Motor neuron (in vitro differentiated cells): ENCODE data around the gene OAT. TPM values are rescaled to one million over a fixed set of nuclear protein-coding genes. Genes with fewer than 3 reads are reported as not detected.
"Not testable (repeated sequence)": the region's sequence is repeated elsewhere in the genome, so short reads cannot be mapped to it uniquely, and the experiment has no call there.

Source experiments
- ATAC-seq, 8 experiments: fragments of 200-7000 bp; cut with Tn5 transposase; replicated peaks in 6 of 8; 2 replicates each; pipeline ENCODE4 v1.8.0; 2021; ENCODE audit warnings: mild to moderate bottlenecking in 8 of 8, moderate library complexity in 8 of 8
- H3K27ac ChIP-seq, 2 donors: fragments of 250-450 bp; sonication (Bioruptor Pico); 2 replicates each; pipeline ENCODE4 v1.9.0; 2021; ENCODE audit warnings: antibody characterized with exemption in 2 of 2, mild to moderate bottlenecking in 2 of 2, moderate library complexity in 1 of 2
- H3K4me1 ChIP-seq, 2 donors: fragments of 250-450 bp; sonication (Bioruptor Pico); replicated peaks in 1 of 2; 2 replicates each; pipeline ENCODE4 v1.6.1; 2021; ENCODE audit warnings: antibody characterized with exemption in 2 of 2, mild to moderate bottlenecking in 2 of 2, moderate library complexity in 1 of 2
- H3K4me3 ChIP-seq, 5 donors: fragments of 250-450 bp; sonication (Bioruptor Pico); 2 replicates each; pipeline ENCODE4 v1.9.0; 2021; ENCODE audit warnings: antibody characterized with exemption in 5 of 5, mild to moderate bottlenecking in 5 of 5, moderate library complexity in 4 of 5
- WGBS, 10 experiments: fragments of 450-650 bp; shearing (Covaris generic); methylation state at CpG; one replicate each; pipeline ENCODE4 v1.0.0; 2022; 5-methylcytosine and 5-hydroxymethylcytosine counted together
- in situ Hi-C, 9 experiments: fragments of 400-800 bp; cut with MboI; loops; one replicate each; pipeline ENCODE4 v1.15.0; 2021; ENCODE audit warnings: low sequenced_read_pairs in 9 of 9, low pct_unique_long_range_greater_than_20kb in 2 of 9; ENCODE audit not compliant: unreplicated experiment in 9 of 9
- total RNA-seq, 8 experiments: library from RNA; unstranded; fragments of 300-600 nt; gene quantifications; 2 replicates each; pipeline versions ENCODE4 v1.2.3 to v1.2.4, GENCODE V29; 2022

The OAT gene
- total RNA-seq, 8 experiments from 2014 or later, result 52.9 to 112 (median 64.7) TPM

DNA sequence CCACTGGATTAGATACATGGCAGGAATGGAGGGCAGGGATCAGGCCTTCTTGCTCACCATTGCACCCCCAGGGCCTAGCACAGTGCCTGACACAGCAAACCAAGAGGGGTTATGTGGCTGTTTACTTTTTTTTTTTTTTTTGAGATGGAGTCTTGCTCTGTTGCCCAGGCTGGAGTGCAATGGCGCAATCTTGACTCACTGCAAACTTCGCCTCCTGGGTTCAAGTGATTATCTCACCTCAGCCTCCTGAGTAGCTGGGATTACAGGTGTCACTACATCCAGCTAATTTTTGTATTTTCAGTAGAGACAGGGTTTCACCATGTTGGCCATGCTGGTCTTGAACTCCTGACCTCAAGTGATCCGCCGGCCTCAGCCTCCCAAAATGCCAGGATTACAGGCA lies 17.0 kb upstream of the OAT start:
- H3K4me1 ChIP-seq, ATAC-seq, H3K4me3 ChIP-seq, H3K27ac ChIP-seq, in situ Hi-C loops: not testable (repeated sequence)
- 88 to 100% (median 94%) methylated on average over 2 to 4 of the region's 4 CpGs; no CpG with 5 or more reads in 3 of the 10 experiments for WGBS, 10 experiments

GRCh38 chr10:124433461-124433860 lies 14.7 kb upstream of the OAT start:
- Histone ChIP-seq H3K4me1 (no peaks in the 10 kb centered on the region), H3K27ac (no peak overlapping the region), H3K4me3 (no peak overlapping the region)
- ATAC-seq, result no peak
- 0 to 89% (median 67%) methylated on average over 1 to 2 of the region's 3 CpGs for WGBS, 10 experiments
- in situ Hi-C loops, result no loop called here

GRCh38 chr10:124430077-124430476 lies 11.4 kb upstream of the OAT start:
- WGBS, 10 experiments, result 33 to 100% (median 81%) methylated on average over 1 to 4 of the region's 4 CpGs; no CpG with 5 or more reads in 2 of the 10 experiments
- no peaks in the 10 kb centered on the region for H3K4me1 ChIP-seq
- H3K4me3 ChIP-seq, result no peak overlapping the region
- in situ Hi-C loops, result no loop called here
- H3K27ac ChIP-seq, result no peak overlapping the region
- ATAC-seq, result no peak

- H3K4me1 ChIP-seq, result no peaks in the 10 kb centered on the region
- in situ Hi-C loops, result no loop called here
- no peak for ATAC-seq
- H3K27ac ChIP-seq, result no peak overlapping the region
- WGBS, 10 experiments, result 0 to 100% (median 53%) methylated on average over 1 to 5 of the region's 5 CpGs; no CpG with 5 or more reads in 2 of the 10 experiments
- H3K4me3 ChIP-seq, result no peak overlapping the region
Measured at GRCh38 chr10:124429576-124429975, 10.9 kb upstream of the OAT start.

DNA sequence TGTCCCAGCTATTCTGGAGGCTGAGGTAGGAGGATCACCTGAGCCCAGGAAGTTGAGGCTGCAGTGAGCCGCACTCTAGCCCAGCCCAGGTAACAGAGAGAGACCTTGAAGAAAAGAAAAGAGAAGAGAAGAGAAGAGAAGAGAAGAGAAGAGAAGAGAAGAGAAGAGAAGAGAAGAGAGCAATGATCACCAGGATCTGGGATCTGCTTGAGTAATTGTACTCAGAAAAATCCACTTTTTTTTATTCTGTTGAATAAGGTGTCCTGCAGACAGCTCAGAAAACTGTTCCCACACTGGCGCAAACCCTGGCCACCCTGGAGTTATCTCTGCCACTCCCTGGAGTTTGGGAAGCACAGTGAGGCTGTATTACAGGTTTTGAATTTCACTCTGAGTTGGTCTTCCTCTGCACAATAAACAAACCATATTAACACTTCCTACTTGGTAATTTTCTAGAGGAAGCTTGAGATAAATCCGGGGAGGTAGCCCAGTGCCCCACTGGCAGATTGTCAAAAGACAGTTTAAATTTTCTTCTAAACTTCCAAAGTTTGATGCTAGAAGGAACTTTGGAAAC lies 9.6 kb upstream of the OAT start:
- no peaks in the 10 kb centered on the region for H3K4me1 ChIP-seq
- no peak overlapping the region for H3K4me3 ChIP-seq
- no peak for ATAC-seq
- in situ Hi-C loops, result no loop called here
- no peak overlapping the region for H3K27ac ChIP-seq
- 0 to 87% (median 63%) methylated on average over 1 to 3 of the region's 3 CpGs; no CpG with 5 or more reads in 1 of the 10 experiments for WGBS, 10 experiments

- WGBS, 10 experiments, result 38 to 100% (median 83%) methylated on average over 2 to 4 of the region's 4 CpGs
- H3K4me1 ChIP-seq, result no peaks in the 10 kb centered on the region
- no peak for ATAC-seq
- in situ Hi-C loops, result no loop called here
- H3K27ac ChIP-seq, result no peak overlapping the region
- no peak overlapping the region for H3K4me3 ChIP-seq
Measured at GRCh38 chr10:124425227-124425962, 6.7 kb upstream of the OAT start.

DNA sequence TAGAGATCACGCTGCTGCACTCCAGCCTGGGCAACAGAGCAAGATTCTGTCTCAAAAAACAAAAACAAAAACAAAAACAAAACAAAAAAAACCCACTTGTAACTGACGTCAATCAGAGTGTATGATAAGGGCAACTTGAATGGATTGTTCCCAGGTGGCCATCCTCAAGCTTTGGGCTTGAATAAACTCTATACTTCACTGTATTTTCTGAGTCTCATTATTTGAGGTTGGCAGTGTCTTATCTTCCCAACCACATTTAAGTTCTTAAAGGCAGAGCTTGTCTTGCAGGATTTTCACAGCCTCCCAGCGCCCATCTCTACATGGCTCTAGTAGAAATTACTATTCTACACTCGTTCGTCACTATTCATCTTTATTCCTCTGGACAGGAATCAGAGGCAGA lies 5.1 kb upstream of the OAT start:
- in situ Hi-C loops, result no loop called here
- no peak for ATAC-seq
- 18 to 93% (median 65%) methylated on average over 1 to 5 of the region's 5 CpGs; no CpG with 5 or more reads in 1 of the 10 experiments for WGBS, 10 experiments
- Histone ChIP-seq H3K4me1 (peaks cover 0 to 3% of the 10 kb centered on the region in 2 donors), H3K27ac (no peak overlapping the region), H3K4me3 (no peak overlapping the region)

- Histone ChIP-seq H3K4me1 (peaks cover 0 to 3% of the 10 kb centered on the region in 2 donors), H3K4me3 (no peak overlapping the region), H3K27ac (no peak overlapping the region)
- WGBS, 10 experiments, result 48 to 100% (median 69%) methylated on average over 1 to 9 of the region's 12 CpGs; no CpG with 5 or more reads in 4 of the 10 experiments
- ATAC-seq, result no peak
- in situ Hi-C loops, result no loop called here
Measured at GRCh38 chr10:124422742-124423141, 4.0 kb upstream of the OAT start.

- Histone ChIP-seq H3K4me1 (peaks cover 4 to 18% of the 10 kb centered on the region in 2 donors), H3K4me3 (no peak overlapping the region), H3K27ac (no peak overlapping the region)
- no peak for ATAC-seq
- WGBS, 10 experiments, result 0 to 67% (median 50%) methylated on average over 1 of the region's 1 CpG; no CpG with 5 or more reads in 7 of the 10 experiments
- in situ Hi-C loops, result no loop called here
Measured at GRCh38 chr10:124420254-124420653, 1.5 kb upstream of the OAT start.

DNA sequence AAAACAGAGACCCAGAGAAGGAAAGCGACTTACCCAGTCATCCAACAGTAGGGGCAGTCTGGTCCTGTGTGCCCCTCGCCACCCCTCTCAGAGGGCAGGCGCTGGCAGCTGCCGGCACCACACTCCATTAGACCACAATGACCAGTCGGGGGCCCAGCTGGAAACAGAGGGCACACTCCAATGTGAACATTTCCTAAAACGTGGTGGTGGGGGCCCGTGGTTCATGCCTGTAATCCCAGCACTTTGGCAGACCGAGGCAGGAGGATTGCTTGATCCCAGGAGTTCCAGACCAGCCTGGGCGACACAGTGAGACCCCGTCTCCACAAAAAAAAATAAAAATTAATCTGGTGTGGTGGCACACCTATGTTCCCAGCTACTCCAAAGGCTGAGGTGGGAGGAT lies 912 bp upstream of the OAT start:
- in situ Hi-C loops, result no loop called here
- Histone ChIP-seq H3K4me3 (no peak overlapping the region), H3K4me1 (peaks cover 4 to 18% of the 10 kb centered on the region in 2 donors), H3K27ac (no peak overlapping the region)
- ATAC-seq, result no peak
- WGBS, 10 experiments, result 60 to 100% (median 83%) methylated on average over 1 to 2 of the region's 10 CpGs; no CpG with 5 or more reads in 5 of the 10 experiments

DNA sequence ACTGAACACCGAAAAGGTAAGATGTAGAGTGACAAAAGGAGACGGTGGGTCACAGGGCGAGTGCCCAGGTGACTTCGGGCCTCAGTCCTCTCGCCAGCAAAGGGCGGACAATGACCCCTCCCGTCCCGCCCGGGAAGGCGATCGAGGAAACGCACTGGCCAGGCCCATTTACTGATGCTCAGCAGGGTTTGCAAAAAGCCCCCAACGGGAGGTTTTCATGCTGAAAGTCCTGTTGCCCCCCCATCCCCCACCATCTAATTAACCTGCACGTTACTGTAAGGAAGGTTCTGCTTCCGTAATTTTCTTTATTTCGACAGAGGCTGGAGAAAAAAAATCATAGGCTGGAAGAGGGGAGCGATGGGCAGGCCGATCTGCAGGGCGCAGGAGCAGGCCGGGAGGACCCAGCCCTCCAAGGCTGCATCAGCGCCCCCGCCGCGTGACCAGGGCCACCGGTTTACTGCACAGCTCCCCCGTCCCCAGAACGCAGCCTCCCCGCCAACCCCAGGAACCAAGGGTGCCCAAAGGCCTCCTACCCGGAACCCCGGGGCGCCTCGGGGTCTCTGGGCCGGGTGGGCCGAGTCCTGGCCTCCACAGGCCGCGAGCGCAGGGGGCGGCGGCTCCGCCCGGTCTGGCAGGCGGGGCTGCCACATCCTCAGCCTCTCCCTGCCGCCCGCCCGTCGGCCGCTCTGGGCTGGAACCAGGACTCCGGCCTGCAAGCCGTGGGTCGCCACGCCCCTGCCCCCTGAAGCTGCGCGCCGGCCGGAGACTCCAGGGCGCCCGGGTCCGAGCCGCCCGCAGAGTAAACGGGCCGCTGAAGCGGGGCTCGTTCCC lies 613 bp downstream of the OAT start:
- WGBS, 10 experiments, result 0 to 13% (median 0%) methylated on average over 1 to 11 of the region's 64 CpGs; no CpG with 5 or more reads in 3 of the 10 experiments
- Histone ChIP-seq H3K27ac (peak overlapping the region; percentile 66 to 88), H3K4me3 (peak overlapping the region; percentile 61 to 94 (median 79)), H3K4me1 (peaks cover 4 to 18% of the 10 kb centered on the region in 2 donors)
- ATAC-seq, result peak; percentile 61 to 74 (median 66)
- in situ Hi-C loops, result no loop called here

DNA sequence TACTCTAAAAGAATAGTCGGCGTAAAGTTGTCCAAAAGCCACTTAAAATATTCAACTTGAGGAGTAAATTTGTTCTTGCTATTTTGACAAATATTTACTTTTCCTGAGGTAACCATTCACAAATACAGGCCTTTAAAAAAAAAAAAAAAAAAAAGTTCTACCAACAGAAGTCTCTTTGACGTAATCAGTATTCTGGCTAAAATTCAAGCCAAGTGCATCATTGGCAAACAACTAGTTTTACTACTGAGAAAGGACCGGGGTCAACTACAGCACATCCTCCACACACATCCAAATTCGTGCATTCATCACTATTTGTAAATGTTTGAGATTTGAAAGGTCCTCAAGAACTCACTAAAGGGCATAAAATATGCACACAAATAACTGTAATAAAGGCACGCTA lies 2.0 kb downstream of the OAT start:
- H3K4me1 ChIP-seq, result peaks cover 4 to 18% of the 10 kb centered on the region in 2 donors
- WGBS, 10 experiments, result 42 to 96% (median 67%) methylated on average over 1 to 6 of the region's 6 CpGs
- no peak overlapping the region for H3K4me3 ChIP-seq
- no peak for ATAC-seq
- in situ Hi-C loops, result no loop called here
- no peak overlapping the region for H3K27ac ChIP-seq

DNA sequence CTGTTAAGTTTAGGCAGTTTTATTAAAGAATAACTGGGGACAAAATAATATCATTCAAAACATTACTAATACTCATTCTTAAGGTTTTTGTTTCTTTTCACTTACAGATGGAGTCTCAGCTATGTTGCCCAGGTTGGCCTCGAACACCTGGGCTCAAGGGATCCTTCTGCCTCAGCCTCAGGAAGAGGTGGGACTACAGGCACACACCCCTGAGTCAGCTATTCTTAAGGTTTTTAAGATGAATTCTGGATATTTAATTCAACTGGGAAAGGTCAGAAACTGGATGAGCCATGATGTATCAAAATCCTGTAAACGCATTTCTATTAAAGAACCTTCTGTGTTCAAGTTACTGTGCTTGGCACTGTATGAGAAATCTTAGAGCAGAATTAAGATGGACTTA lies 3.5 kb downstream of the OAT start:
- H3K4me3 ChIP-seq, result no peak overlapping the region
- H3K4me1 ChIP-seq, result peaks cover 4 to 18% of the 10 kb centered on the region in 2 donors
- in situ Hi-C loops, result no loop called here
- H3K27ac ChIP-seq, result no peak overlapping the region
- no peak for ATAC-seq
- 50 to 100% (median 100%) methylated on average over 1 to 2 of the region's 2 CpGs; no CpG with 5 or more reads in 1 of the 10 experiments for WGBS, 10 experiments
